NCI-H226 (cell line): ENCODE results near the gene PLPPR1.
A peak's percentile ranks its signal among the peaks of the same experiment; 100 is the strongest.

Source experiments
- DNase-seq: peaks from one replicate; pipeline ENCODE4 v3.0.0-alpha.2; 2015

Gene PLPPR1

GRCh38 chr9:101354765-101355708, 326.5 kb downstream of the PLPPR1 start:
- DNase-seq, result no peak

GRCh38 chr9:101356619-101357018, 328.1 kb downstream of the PLPPR1 start:
- DNase-seq, result no peak

GRCh38 chr9:101359679-101360078, 331.2 kb downstream of the PLPPR1 start:
- DNase-seq, result no peak

GRCh38 chr9:101360647-101361046, 332.1 kb downstream of the PLPPR1 start:
- DNase-seq, result no peak

- no peak for DNase-seq
Observed at GRCh38 chr9:101362450-101362849, 333.9 kb downstream of the PLPPR1 start.

GRCh38 chr9:101365181-101365580, 336.7 kb downstream of the PLPPR1 start:
- DNase-seq, result no peak

GRCh38 chr9:101366038-101366756, 337.7 kb downstream of the PLPPR1 start:
- no peak for DNase-seq

GRCh38 chr9:101367323-101367722, 338.8 kb downstream of the PLPPR1 start:
- no peak for DNase-seq

GRCh38 chr9:101369286-101369685, 340.8 kb downstream of the PLPPR1 start:
- peak; percentile 59 for DNase-seq

- no peak for DNase-seq
Observed at GRCh38 chr9:101369884-101370531, 341.5 kb downstream of the PLPPR1 start.

GRCh38 chr9:101371813-101372212, 343.3 kb downstream of the PLPPR1 start:
- DNase-seq, result no peak

- no peak for DNase-seq
Observed at GRCh38 chr9:101372327-101373118, 344.0 kb downstream of the PLPPR1 start.
